Measurements from ENCODE around the gene MIB1. TPM values are rescaled to one million over a fixed set of nuclear protein-coding genes. Genes with fewer than 3 reads are reported as not detected.

The MIB1 gene
- total RNA-seq (2022; extraction: Qiagen RNA extraction) = 4.9 to 11.2 TPM (median 8.6 TPM) in 5 replicates

DNA sequence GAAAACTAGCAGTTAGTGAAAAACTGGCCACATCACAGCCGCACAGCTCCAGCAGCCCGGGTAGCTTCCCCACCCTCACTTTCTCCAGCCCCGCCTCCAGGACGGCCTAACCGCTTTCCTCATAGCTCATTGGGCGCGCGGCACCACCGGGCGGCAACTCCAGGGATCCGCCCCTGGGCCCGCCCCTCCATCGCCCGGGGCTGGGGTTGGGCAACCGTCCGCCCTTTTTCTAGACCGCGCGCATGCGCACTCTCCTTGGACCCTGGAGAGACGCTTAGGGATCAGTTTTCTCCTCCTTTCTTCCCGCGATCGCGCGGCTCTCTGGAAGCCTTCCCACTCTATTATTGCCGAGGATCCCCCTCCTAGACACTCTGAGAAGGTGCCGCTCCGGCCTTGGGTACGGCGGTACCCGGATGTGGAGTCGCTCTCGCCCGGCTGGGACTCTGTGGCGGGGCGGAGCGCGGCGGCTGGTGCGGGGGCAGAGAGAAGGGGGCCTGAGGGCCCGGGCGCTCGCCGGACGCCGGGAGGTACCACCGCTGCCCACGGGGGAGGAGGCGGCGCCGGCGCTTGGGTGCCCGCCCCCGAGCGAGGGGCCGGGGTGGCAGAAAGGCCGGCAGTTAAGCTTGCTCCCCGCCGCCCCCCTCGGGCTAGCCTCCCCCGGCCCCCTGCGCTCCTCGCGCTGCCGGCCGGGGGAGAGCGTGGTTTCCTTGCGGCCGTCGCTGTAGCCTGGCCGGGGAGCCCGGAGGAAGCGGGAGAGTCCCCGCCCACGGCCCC lies at the start of gene MIB1:
Gene MIB1, plus strand, starts transcription at position 255 of the 774 bp plus-strand sequence. CDS start 792 bp downstream, outside the sequence.

DNA sequence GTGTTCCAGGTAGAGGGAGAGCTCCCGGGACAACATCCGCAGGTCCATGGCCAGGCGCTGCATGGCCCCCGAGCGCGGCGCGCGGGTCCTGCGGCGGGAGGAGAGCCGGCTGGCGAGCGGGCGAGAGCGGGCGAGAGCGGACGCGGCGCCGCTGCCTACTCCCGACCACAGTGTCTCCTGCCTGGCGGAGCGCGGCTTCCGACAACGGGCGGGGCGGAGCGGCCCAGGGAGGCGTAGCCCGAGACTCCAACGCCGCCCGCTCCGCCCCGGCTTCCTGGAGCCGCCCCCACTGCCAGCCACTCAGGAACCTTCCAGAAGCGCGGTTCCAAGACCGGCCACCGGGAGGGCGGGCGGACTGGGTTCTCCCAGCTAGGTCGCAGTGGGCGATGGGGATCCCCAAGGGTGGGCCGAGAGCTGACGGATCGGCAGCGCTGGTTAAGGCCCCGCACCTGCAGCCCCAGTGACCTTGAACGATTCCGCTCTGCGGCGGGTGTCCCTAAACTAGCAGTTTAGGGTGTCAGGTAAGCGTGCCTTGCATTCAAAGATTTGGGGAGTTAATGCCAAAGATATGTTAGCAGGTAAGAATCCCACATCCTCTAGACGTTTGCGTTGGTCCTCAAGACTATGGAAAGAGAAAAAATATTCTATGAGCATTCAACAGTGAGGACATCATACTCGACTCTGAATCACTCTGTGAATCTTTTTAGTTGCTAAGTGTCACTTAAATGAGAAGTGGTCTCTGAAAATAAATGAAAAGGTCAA lies 35.8 kb upstream of the MIB1 start, which contains the start of gene ABHD3:
Gene ABHD3, minus strand, starts transcription at position 172 of the 762 bp plus-strand sequence. Its CDS starts 109 bp downstream, at position 63.

Other genes starting within 250 kb of the MIB1 start
- gene ESCO1, start 140.1 kb upstream of the MIB1 start, total RNA-seq (2022; extraction: Qiagen RNA extraction) = 8.3 to 10.4 TPM (median 9.1 TPM) in 5 replicates
- gene SNRPD1, start 128.5 kb upstream of the MIB1 start, total RNA-seq (2022; extraction: Qiagen RNA extraction) = 114 to 187 TPM (median 156 TPM) in 5 replicates
- gene ABHD3, start 36.0 kb upstream of the MIB1 start, total RNA-seq (2022; extraction: Qiagen RNA extraction) = 18.3 to 21.6 TPM (median 19.1 TPM) in 5 replicates

Data from A549 treated with Hydrocortisone at 1 μM for 4 hours (cell line).